Measurements from ENCODE around the gene SYMPK.
A peak's percentile ranks its signal among the peaks of the same experiment; 100 is the strongest.

SYMPK gene

GRCh38 chr19:45895519-45895972, 32.6 kb upstream of the SYMPK start:
- no peak for TF ChIP-seq CTCF (IDR thresholded peaks at IDR 0.05; ENCODE audit: borderline replicate concordance, insufficient read depth, low read depth, low read length)
- no peak overlapping the region for H3K4me3 ChIP-seq (ENCODE audit: low read depth, low read length)

- TF ChIP-seq CTCF (IDR thresholded peaks at IDR 0.05; ENCODE audit: borderline replicate concordance, insufficient read depth, low read depth, low read length): no peak
- no peak overlapping the region for H3K4me3 ChIP-seq (ENCODE audit: low read depth, low read length)
Measured at GRCh38 chr19:45890877-45891276, 27.9 kb upstream of the SYMPK start.

DNA sequence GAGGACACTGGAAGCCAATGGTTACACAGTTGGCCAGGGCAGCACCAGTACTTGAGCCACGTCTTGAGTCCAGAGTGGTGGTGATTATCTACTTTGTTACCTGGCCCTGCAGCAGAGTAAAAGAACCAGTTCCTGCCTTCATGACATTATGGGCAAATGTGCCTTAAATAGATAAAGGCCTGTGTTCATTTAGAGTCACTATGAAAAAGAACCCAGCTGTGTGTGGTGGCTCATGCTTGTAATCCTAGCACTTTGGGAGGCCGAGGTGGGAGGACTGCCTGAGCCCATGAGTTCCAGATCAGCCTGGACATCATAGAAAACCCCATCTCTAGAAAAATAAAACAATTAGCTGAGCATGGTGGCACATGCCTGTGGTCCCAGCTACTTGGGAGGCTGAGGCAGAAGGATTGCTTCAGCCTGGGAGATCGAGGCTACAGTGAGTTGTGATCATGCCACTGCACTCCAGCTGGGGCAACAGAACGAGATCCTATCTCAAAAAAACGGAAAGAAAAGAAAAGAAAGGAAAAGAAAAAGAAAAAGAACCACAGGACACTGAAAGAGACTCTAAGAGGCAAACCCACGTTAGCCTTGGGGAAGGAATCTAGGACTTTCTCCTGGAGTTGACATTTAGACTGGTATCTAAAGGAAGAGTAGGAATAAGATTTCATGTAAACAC, 26.4 kb upstream of the SYMPK start:
- no peak overlapping the region for H3K4me3 ChIP-seq (ENCODE audit: low read depth, low read length)
- TF ChIP-seq CTCF (IDR thresholded peaks at IDR 0.05; ENCODE audit: borderline replicate concordance, insufficient read depth, low read depth, low read length): no peak

GRCh38 chr19:45887200-45887710, 24.3 kb upstream of the SYMPK start:
- peak overlapping the region; percentile 75 for H3K4me3 ChIP-seq (ENCODE audit: low read depth, low read length)
- no peak for TF ChIP-seq CTCF (IDR thresholded peaks at IDR 0.05; ENCODE audit: borderline replicate concordance, insufficient read depth, low read depth, low read length)

- no peak for TF ChIP-seq CTCF (IDR thresholded peaks at IDR 0.05; ENCODE audit: borderline replicate concordance, insufficient read depth, low read depth, low read length)
- peak overlapping the region; percentile 75 for H3K4me3 ChIP-seq (ENCODE audit: low read depth, low read length)
Measured at GRCh38 chr19:45886427-45887199, 23.7 kb upstream of the SYMPK start.

DNA sequence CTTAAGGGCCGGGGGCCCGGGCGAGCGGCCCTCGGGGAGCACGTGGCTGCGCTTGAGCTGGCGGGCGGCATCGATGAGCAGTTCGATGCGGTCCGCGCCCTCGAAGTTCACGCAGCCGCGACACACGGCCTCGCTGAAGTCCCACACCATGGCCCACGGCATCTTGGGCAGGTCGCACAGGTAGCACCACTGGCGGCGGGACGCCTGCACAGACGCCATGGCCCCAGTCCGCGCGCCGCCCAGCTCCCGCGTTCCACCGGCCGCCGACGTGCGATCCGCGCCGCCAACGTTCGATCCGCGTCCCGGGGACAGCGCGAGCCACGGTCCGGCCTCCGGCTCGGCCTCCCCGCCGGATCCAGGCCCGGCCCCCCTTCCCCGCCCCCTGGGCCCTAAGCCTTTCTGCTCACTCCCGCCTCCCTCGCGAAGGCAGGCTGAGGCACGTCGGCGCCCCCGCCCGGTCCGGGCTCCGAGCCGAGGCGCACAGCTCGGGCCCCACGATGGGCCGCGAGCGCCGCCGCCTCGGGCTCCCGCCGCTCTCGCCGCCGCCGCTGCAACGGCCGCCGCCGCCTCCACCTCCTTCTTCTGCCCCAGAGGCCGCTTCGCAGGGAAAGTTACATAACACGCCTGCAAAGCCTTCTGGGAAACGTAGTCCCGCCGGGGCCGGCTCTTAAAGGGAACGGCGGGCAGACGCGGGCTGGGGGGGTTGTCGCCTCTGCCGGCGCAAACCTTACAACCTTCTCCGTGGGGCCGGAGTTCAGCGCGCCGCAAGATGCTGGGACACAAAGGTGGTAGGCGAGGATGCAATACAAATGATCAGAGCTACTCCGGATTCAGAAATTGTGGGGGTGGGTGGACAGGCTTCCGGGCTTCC, 22.8 kb upstream of the SYMPK start, which contains the start of gene IRF2BP1:
Gene IRF2BP1 (minus strand): TSS at position 586 of the 871 bp plus-strand sequence. CDS start 367 bp downstream, at position 219.
- TF ChIP-seq CTCF (IDR thresholded peaks at IDR 0.05; ENCODE audit: borderline replicate concordance, insufficient read depth, low read depth, low read length): no peak
- H3K4me3 ChIP-seq (ENCODE audit: low read depth, low read length): peak within 1 kb of the TSS; percentile 75
